ENCODE measurements around the gene KRT80. TPM values are rescaled to one million over a fixed set of nuclear protein-coding genes. Genes with fewer than 3 reads are reported as not detected.

KRT80 gene
- total and polyA plus RNA-seq, 2 of the 13 experiments (the other 11 are each of a cell fraction or from before 2014, with no cell fraction given): 0.27 to 0.53 TPM

DNA sequence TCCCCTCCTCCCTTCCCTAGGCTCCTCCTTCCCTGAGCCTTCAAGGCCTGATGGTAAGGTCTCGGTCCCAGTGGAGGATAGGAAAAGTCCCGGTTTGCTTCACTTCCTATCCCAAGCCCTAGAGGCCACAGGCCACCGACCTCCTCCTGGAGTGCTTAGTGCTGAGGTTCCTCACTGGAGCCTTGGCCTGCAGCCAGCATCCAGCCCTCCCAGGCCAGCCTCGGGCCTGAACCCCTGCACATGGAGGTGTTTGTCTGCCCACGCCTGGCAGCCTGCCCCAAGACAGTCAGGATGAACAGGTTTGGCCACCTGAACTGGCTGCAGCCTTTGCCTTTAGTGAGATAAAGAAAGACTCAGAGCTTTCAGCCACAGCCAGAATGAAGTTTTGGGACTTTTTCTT lies 25.4 kb upstream of the KRT80 start:
- no peaks in the 10 kb centered on the region for H3K36me3 ChIP-seq (replicated peaks in 1 of 2; ENCODE audit: control insufficient read depth in 1 of 2, insufficient read depth in 2 of 2, low read length in 2 of 2)
- H3K4me1 ChIP-seq (ENCODE audit: insufficient read depth, low read length): no peaks in the 10 kb centered on the region
- H3K79me2 ChIP-seq (ENCODE audit: insufficient read depth, low read length): no peaks in the 10 kb centered on the region
- H3K27ac ChIP-seq (ENCODE audit: extremely low read length, insufficient read depth, low read length): no peak overlapping the region
- BruUV-seq (replicated peaks): no TSS peak
- H4K20me1 ChIP-seq (ENCODE audit: insufficient read depth, low read length): no peaks in the 10 kb centered on the region
- no peak for FAIRE-seq
- H3K4me3 ChIP-seq (replicated peaks in 1 of 3; ENCODE audit: insufficient read depth in 1 of 3, low read depth in 2 of 3, low read length in 3 of 3): no peak overlapping the region
- in situ Hi-C loops (cut with HindIII; ENCODE audit: extremely low pct_ligation_motif_present, low pct_unique_long_range_greater_than_20kb) (no loop called here), intact Hi-C loops (cut with micrococcal nuclease; ENCODE audit: unreplicated experiment) (no loop called here)
- CTCF ChIA-PET (ENCODE audit: low intra/inter-chr PET ratio, low total read pairs): no interaction called here
- peaks cover 0 to 3% of the 10 kb centered on the region in 2 experiments; a peak in 1 of 5 replicates for H3K27me3 ChIP-seq (ENCODE audit: control insufficient read depth in 1 of 2, insufficient read depth in 2 of 2, low read length in 2 of 2)
- H3K4me2 ChIP-seq (ENCODE audit: low read depth, low read length): no peak overlapping the region
- POLR2A ChIA-PET: no interaction called here
- ATAC-seq: no peak
- WGBS (ENCODE audit: low lambda C conversion rate): 0% methylated on average over 2 of the region's 5 CpGs
- TF ChIP-seq ZNF256 (CRISPR knock-in tag; conservative IDR thresholded peaks at IDR 0.05) (no peak), HNF4G (IDR thresholded peaks at IDR 0.05; ENCODE audit: borderline replicate concordance, low read depth, low read length) (no peak), HNF4G (CRISPR knock-in tag; IDR thresholded peaks at IDR 0.05; ENCODE audit: borderline replicate concordance, low read depth) (no peak), MAFG (CRISPR knock-in tag; IDR thresholded peaks at IDR 0.05) (no peak), ZNF879 (CRISPR knock-in tag; IDR thresholded peaks at IDR 0.05) (no peak), SP5 (CRISPR knock-in tag; IDR thresholded peaks at IDR 0.05; ENCODE audit: borderline replicate concordance, low read depth) (no peak), PITX1 (CRISPR knock-in tag; IDR thresholded peaks at IDR 0.05) (no peak), ZNF777 (CRISPR knock-in tag; IDR thresholded peaks at IDR 0.05) (no peak), NR2C2 (CRISPR knock-in tag; IDR thresholded peaks at IDR 0.05; ENCODE audit: borderline replicate concordance) (no peak), ZNF546 (CRISPR knock-in tag; conservative IDR thresholded peaks at IDR 0.05) (no peak), NFIC (IDR thresholded peaks at IDR 0.05; ENCODE audit: low read length) (no peak), ZMYM3 (CRISPR knock-in tag; IDR thresholded peaks at IDR 0.05) (no peak)
- TF ChIP-seq, protein P1, sequence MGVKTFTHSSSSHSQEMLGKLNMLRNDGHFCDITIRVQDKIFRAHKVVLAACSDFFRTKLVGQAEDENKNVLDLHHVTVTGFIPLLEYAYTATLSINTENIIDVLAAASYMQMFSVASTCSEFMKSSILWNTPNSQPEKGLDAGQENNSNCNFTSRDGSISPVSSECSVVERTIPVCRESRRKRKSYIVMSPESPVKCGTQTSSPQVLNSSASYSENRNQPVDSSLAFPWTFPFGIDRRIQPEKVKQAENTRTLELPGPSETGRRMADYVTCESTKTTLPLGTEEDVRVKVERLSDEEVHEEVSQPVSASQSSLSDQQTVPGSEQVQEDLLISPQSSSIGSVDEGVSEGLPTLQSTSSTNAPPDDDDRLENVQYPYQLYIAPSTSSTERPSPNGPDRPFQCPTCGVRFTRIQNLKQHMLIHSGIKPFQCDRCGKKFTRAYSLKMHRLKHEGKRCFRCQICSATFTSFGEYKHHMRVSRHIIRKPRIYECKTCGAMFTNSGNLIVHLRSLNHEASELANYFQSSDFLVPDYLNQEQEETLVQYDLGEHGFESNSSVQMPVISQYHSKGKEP (CRISPR knock-in tag; IDR thresholded peaks at IDR 0.05): no peak
- TF ChIP-seq, protein P2, sequence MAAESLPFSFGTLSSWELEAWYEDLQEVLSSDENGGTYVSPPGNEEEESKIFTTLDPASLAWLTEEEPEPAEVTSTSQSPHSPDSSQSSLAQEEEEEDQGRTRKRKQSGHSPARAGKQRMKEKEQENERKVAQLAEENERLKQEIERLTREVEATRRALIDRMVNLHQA (CRISPR knock-in tag; IDR thresholded peaks at IDR 0.05): no peak
- TF ChIP-seq, protein P3, sequence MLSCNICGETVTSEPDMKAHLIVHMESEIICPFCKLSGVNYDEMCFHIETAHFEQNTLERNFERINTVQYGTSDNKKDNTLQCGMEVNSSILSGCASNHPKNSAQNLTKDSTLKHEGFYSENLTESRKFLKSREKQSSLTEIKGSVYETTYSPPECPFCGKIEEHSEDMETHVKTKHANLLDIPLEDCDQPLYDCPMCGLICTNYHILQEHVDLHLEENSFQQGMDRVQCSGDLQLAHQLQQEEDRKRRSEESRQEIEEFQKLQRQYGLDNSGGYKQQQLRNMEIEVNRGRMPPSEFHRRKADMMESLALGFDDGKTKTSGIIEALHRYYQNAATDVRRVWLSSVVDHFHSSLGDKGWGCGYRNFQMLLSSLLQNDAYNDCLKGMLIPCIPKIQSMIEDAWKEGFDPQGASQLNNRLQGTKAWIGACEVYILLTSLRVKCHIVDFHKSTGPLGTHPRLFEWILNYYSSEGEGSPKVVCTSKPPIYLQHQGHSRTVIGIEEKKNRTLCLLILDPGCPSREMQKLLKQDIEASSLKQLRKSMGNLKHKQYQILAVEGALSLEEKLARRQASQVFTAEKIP (CRISPR knock-in tag; IDR thresholded peaks at IDR 0.05; ENCODE audit: borderline replicate concordance): no peak
- no peaks in the 10 kb centered on the region for H3K9me3 ChIP-seq (ENCODE audit: low read length)
- no peak overlapping the region for H3K9ac ChIP-seq (ENCODE audit: insufficient read depth, low read depth, low read length)
- H2AFZ ChIP-seq (ENCODE audit: low read length): no peak overlapping the region
- DNase-seq (ENCODE audit: low spot score): no peak
